Measurements from ENCODE around the gene NABP2. TPM values are rescaled to one million over a fixed set of nuclear protein-coding genes. Genes with fewer than 3 reads are reported as not detected.
"Not testable (repeated sequence)": the region's sequence is repeated elsewhere in the genome, so short reads cannot be mapped to it uniquely, and the experiment has no call there.

Gene NABP2
- total RNA-seq, 4 donors from 2014 or later: 19.4 to 35.7 (median 31.4) TPM

GRCh38 chr12:56261503-56262232 lies 37.5 kb downstream of the NABP2 start:
- Histone ChIP-seq H3K4me3 (replicated peaks in 1 of 3) (no peak overlapping the region), H3K27me3 (no peaks in the 10 kb centered on the region), H3K4me1 (peaks cover 18 to 19% of the 10 kb centered on the region in 2 donors), H3K36me3 (no peaks in the 10 kb centered on the region), H3K9me3 (no peaks in the 10 kb centered on the region), H3K27ac (no peak overlapping the region)
- no peak for DNase-seq
- 89 to 93% methylated on average over 5 of the region's 5 CpGs for WGBS, 2 donors
- TF ChIP-seq CTCF (IDR thresholded peaks at IDR 0.05): no peak
- TF ChIP-seq POLR2A (IDR thresholded peaks at IDR 0.05): no peak
- intact Hi-C loops (cut with DNase I): no loop called here

GRCh38 chr12:56262955-56263354 lies 38.8 kb downstream of the NABP2 start:
- DNase-seq; H3K36me3 ChIP-seq; H3K9me3 ChIP-seq; H3K27me3 ChIP-seq; H3K4me3 ChIP-seq (replicated peaks in 1 of 3); H3K27ac ChIP-seq; intact Hi-C loops (cut with DNase I): not testable (repeated sequence)
- peaks cover 10 to 17% of the 10 kb centered on the region in 2 donors for H3K4me1 ChIP-seq
- WGBS, 2 donors: 89 to 90% methylated on average over 7 of the region's 7 CpGs

GRCh38 chr12:56266068-56266692 lies 42.0 kb downstream of the NABP2 start:
- H3K36me3 ChIP-seq; H3K27me3 ChIP-seq; H3K9me3 ChIP-seq; intact Hi-C loops (cut with DNase I): not testable (repeated sequence)
- peak; percentile 44 to 58 for DNase-seq
- WGBS, 2 donors: 42 to 48% methylated on average over 16 of the region's 16 CpGs
- H3K4me1 ChIP-seq: peaks cover 4 to 13% of the 10 kb centered on the region in 2 donors
- H3K27ac ChIP-seq: peak overlapping the region; percentile 86 to 91 (median 89)
- H3K4me3 ChIP-seq (replicated peaks in 1 of 3): peak overlapping the region; percentile 8 to 69 (median 53)

GRCh38 chr12:56266693-56267442 lies 42.7 kb downstream of the NABP2 start, which contains the start of gene COQ10A:
Gene COQ10A (plus strand): TSS chr12:56266942. CDS start chr12:56267119, 177 bp downstream.
- peak within 1 kb of the TSS; percentile 86 to 91 (median 89) for H3K27ac ChIP-seq
- H3K4me1 ChIP-seq: peaks cover 4 to 13% of the 10 kb centered on the region in 2 donors
- 0 to 1% methylated on average over 21 to 52 of the region's 68 CpGs for WGBS, 2 donors
- TF ChIP-seq POLR2A (IDR thresholded peaks at IDR 0.05) (peak; percentile 37 to 91), CTCF (IDR thresholded peaks at IDR 0.05) (peak in 5 of 6 experiments; percentile 24 to 81 (median 74))
- H3K9me3 ChIP-seq: no peaks in the 10 kb centered on the region
- intact Hi-C loops (cut with DNase I): no loop called here
- H3K4me3 ChIP-seq (replicated peaks in 1 of 3): peak within 1 kb of the TSS; percentile 8 to 69 (median 53)
- DNase-seq: peak; percentile 91 to 94
- no peaks in the 10 kb centered on the region for H3K27me3 ChIP-seq
- peaks cover 5 to 7% of the 10 kb centered on the region in 2 donors for H3K36me3 ChIP-seq

- Histone ChIP-seq H3K4me1 (peaks cover 4 to 13% of the 10 kb centered on the region in 2 donors), H3K36me3 (peaks cover 8 to 14% of the 10 kb centered on the region in 2 donors), H3K9me3 (no peaks in the 10 kb centered on the region), H3K4me3 (replicated peaks in 1 of 3) (peak overlapping the region; percentile 8 to 69 (median 53)), H3K27me3 (no peaks in the 10 kb centered on the region), H3K27ac (peak overlapping the region; percentile 86 to 91 (median 89))
- no peak for TF ChIP-seq POLR2A (IDR thresholded peaks at IDR 0.05)
- TF ChIP-seq CTCF (IDR thresholded peaks at IDR 0.05): no peak
- intact Hi-C loops (cut with DNase I): no loop called here
- WGBS, 2 donors: 31 to 34% methylated on average over 21 of the region's 21 CpGs
- peak; percentile 15 to 39 for DNase-seq
Measured at GRCh38 chr12:56267443-56268071, 43.4 kb downstream of the NABP2 start.
